Measurements from ENCODE around the gene CASP4.

GRCh38 chr11:104964247-104964646 is 4.1 kb downstream of the CASP4 start:
- no peak for TF ChIP-seq ZNF274 (IDR thresholded peaks at IDR 0.05; ENCODE audit: low read depth, low read length)
- no peak for TF ChIP-seq YY1 (IDR thresholded peaks at IDR 0.05; ENCODE audit: insufficient read depth, insufficient read length)
